ENCODE results near the gene SUPT3H. TPM values are rescaled to one million over a fixed set of nuclear protein-coding genes. Genes with fewer than 3 reads are reported as not detected.

The SUPT3H gene
- total and polyA plus RNA-seq, 12 donors = 2.1 to 6.2 (median 3.5) TPM

DNA sequence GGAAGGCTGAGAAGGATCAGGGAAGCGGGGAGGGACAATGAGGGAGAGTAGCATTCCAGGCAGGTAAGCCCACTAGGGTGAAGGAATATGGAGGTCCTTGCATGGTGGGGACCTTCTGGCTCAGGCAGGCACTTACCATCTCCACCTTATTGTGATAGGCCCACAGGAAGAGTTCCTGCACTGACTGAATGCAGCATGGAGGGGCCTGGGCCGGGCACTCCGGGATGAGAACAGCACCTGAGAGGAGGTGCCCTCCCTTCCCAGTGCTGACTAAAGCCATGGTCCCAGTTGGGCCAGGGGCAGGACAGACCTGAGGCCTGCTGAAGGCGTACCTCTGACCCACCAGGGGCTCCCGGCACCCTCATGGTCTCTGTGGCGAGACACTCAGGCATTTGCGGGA lies 597.6 kb downstream of the SUPT3H start:
- DNase-seq (no peak), ATAC-seq (no peak)
- H3K4me1 ChIP-seq = no peaks in the 10 kb centered on the region
- 93 to 98% methylated on average over 7 of the region's 7 CpGs for WGBS, 2 donors
- H3K27me3 ChIP-seq = peaks cover 0 to 3% (median 0%) of the 10 kb centered on the region in 7 donors
- peaks cover 0 to 18% (median 8%) of the 10 kb centered on the region in 11 donors for H3K9me3 ChIP-seq
- TF ChIP-seq, protein P1, sequence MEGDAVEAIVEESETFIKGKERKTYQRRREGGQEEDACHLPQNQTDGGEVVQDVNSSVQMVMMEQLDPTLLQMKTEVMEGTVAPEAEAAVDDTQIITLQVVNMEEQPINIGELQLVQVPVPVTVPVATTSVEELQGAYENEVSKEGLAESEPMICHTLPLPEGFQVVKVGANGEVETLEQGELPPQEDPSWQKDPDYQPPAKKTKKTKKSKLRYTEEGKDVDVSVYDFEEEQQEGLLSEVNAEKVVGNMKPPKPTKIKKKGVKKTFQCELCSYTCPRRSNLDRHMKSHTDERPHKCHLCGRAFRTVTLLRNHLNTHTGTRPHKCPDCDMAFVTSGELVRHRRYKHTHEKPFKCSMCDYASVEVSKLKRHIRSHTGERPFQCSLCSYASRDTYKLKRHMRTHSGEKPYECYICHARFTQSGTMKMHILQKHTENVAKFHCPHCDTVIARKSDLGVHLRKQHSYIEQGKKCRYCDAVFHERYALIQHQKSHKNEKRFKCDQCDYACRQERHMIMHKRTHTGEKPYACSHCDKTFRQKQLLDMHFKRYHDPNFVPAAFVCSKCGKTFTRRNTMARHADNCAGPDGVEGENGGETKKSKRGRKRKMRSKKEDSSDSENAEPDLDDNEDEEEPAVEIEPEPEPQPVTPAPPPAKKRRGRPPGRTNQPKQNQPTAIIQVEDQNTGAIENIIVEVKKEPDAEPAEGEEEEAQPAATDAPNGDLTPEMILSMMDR (IDR thresholded peaks at IDR 0.05) = no peak
- H3K36me3 ChIP-seq = no peaks in the 10 kb centered on the region
- no peak overlapping the region for H3K27ac ChIP-seq
- H3K4me3 ChIP-seq = no peak overlapping the region
- intact Hi-C loops (cut with DNase I) = no loop called here

DNA sequence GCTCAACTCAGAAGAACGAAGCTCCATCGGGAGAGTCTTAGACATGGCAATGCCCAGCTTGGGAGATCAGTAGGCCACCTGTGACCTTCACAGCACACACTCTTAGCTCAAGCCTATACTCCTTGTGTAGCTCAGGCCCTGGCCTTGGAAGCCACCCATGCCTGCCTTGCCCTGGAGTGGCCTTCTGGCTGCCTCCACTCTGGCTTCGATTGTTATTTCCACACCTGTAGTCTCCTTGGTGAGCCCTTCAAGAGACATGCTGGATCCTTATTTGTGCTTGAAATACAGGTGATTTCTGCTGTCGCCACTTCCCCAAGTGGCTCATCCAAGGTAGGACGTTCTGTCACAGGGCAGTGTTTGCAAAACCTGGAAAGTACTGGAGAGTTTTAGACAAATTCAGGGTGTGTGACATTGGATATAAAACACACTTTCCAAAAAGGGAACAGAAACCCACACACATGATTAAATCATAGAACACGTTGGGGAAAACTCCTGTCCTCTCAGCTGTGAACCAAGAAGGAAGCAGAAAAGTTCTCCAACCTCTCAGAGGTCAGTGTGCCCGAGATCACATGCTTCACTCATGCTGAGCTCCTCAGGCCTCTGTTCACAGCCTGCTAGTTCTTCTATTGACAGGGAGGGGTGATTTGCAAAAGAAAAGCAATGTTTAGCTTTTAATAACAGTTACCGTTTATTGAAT lies 598.5 kb downstream of the SUPT3H start:
- H3K9me3 ChIP-seq = peaks cover 0 to 9% (median 2%) of the 10 kb centered on the region in 11 donors
- H3K27me3 ChIP-seq = peaks cover 0 to 3% (median 0%) of the 10 kb centered on the region in 7 donors
- TF ChIP-seq, protein P1 (IDR thresholded peaks at IDR 0.05) = no peak
- no peak for DNase-seq
- WGBS, 2 donors = 76% methylated on average over 8 of the region's 8 CpGs
- ATAC-seq = peak in 3 of 8 donors; percentile 53 to 55 (median 54)
- no peaks in the 10 kb centered on the region for H3K36me3 ChIP-seq
- no peak overlapping the region for H3K4me3 ChIP-seq
- H3K4me1 ChIP-seq = no peaks in the 10 kb centered on the region
- H3K27ac ChIP-seq = no peak overlapping the region
- intact Hi-C loops (cut with DNase I) = no loop called here

Small RNA genes lying within 50 kb of the gene (microRNA-seq; reads per million reads assigned to microRNA genes)
- gene MIR586 = 0 reads per million in 2 donors

Other genes starting within 250 kb of the SUPT3H start
- gene RUNX2, start 49.6 kb downstream of the SUPT3H start, total RNA-seq = 1 to 10 TPM in 9 of 10 donors, under 1 TPM in 1; 0.20 to 3.0 (median 1.6) TPM
- gene RUNX2, start 49.6 kb downstream of the SUPT3H start, polyA plus RNA-seq = 1 to 10 TPM in 1 of 2 donors, under 1 TPM in 1; 0.23 to 1.6 TPM

Measured in heart right ventricle (tissue), 16 donors.